Kidney glomerular epithelial cell (primary cell): Measurements from ENCODE around the gene GPR6.

Source experiments
- DNase-seq: peaks from one replicate; lab custom pipeline; 2025; lab: John Stamatoyannopoulos, UW

Gene GPR6

GRCh38 chr6:109999740-110000139, 21.6 kb downstream of the GPR6 start:
- no peak for DNase-seq

- DNase-seq = no peak
Observed at GRCh38 chr6:110002676-110003075, 24.6 kb downstream of the GPR6 start.

GRCh38 chr6:110013386-110013785, 35.3 kb downstream of the GPR6 start:
- DNase-seq = no peak

GRCh38 chr6:110015206-110015605, 37.1 kb downstream of the GPR6 start:
- no peak for DNase-seq

GRCh38 chr6:110017306-110017705, 39.2 kb downstream of the GPR6 start:
- DNase-seq = no peak

- no peak for DNase-seq
Observed at GRCh38 chr6:110017946-110018345, 39.8 kb downstream of the GPR6 start.

- no peak for DNase-seq
Observed at GRCh38 chr6:110018486-110018885, 40.4 kb downstream of the GPR6 start.

- DNase-seq = no peak
Observed at GRCh38 chr6:110020888-110021287, 42.8 kb downstream of the GPR6 start.

GRCh38 chr6:110029144-110029543, 51.0 kb downstream of the GPR6 start:
- no peak for DNase-seq
